Measurements from ENCODE around the gene MAPK8.

GRCh38 chr10:48258105-48258504, 48.4 kb upstream of the MAPK8 start:
- no peak for TF ChIP-seq CTCF (IDR thresholded peaks at IDR 0.05)
- TF ChIP-seq ZBTB33 (IDR thresholded peaks at IDR 0.05; ENCODE audit: borderline replicate concordance, low read depth), result no peak
- TF ChIP-seq FOXM1 (IDR thresholded peaks at IDR 0.05; ENCODE audit: low read depth), result no peak
- TF ChIP-seq TCF12 (IDR thresholded peaks at IDR 0.05), result no peak
